Sigmoid colon (tissue), 7 donors: ENCODE results near the gene ZNF318. TPM values are rescaled to one million over a fixed set of nuclear protein-coding genes. Genes with fewer than 3 reads are reported as not detected.
"Not testable (repeated sequence)": the region's sequence is repeated elsewhere in the genome, so short reads cannot be mapped to it uniquely, and the experiment has no call there.

Experiments
- DNase-seq: peaks from one replicate; pipeline ENCODE4 v3.0.0-alpha.2; 2019
- H3K27ac ChIP-seq, 4 donors: fragments of 200-600 bp; sonication (generic); one replicate each; pipeline ENCODE4 v1.5.1; 2016 to 2019; ENCODE audit warnings: mild to moderate bottlenecking in 1 of 4
- H3K27me3 ChIP-seq, 3 donors: fragments of 200-600 bp; sonication (generic); one replicate each; pipeline ENCODE4 v1.5.1; 2019; ENCODE audit warnings: mild to moderate bottlenecking in 1 of 3
- H3K36me3 ChIP-seq, 4 donors: fragments of 200-600 bp; sonication (generic); one replicate each; pipeline ENCODE4 v1.5.1; 2016 to 2019
- H3K4me1 ChIP-seq, 4 donors: fragments of 200-600 bp; sonication (generic); one replicate each; pipeline ENCODE4 v1.5.1; 2017 to 2019
- H3K4me3 ChIP-seq, 4 donors: fragments of 200-600 bp; sonication (generic); one replicate each; pipeline ENCODE4 v1.5.1; 2017 to 2019; ENCODE audit warnings: mild to moderate bottlenecking in 2 of 4, moderate library complexity in 1 of 4
- H3K9me3 ChIP-seq, 4 donors: fragments of 200-600 bp in 3 of 4; sonication (generic) in 3 of 4; one replicate each; pipeline versions ENCODE4 v1.5.1 to v1.6.1; 2013 to 2019
- EP300 ChIP-seq, 4 donors: sonication (generic); formaldehyde crosslinking; IDR thresholded peaks; one replicate each; pipeline ENCODE4 v1.6.1; 2017; ENCODE audit warnings: antibody characterized with exemption in 4 of 4
- POLR2A ChIP-seq, 2 donors: fragments of 450-650 bp; IDR thresholded peaks; one replicate each; pipeline ENCODE4 v1.6.1; 2016; ENCODE audit warnings: antibody characterized with exemption in 2 of 2, mild to moderate bottlenecking in 2 of 2, moderate library complexity in 2 of 2
- POLR2AphosphoS5 ChIP-seq, 4 donors: sonication (generic); formaldehyde crosslinking; IDR thresholded peaks; one replicate each; pipeline ENCODE4 v1.6.1; 2017; ENCODE audit warnings: antibody characterized with exemption in 4 of 4
- WGBS, 2 donors: extraction: QIAGEN DNeasy Blood & Tissue Kit; methylation state at CpG; one replicate each; pipeline ENCODE4 v1.1.7; 2013; 5-methylcytosine and 5-hydroxymethylcytosine counted together
- intact Hi-C: fragments of 100-400 bp; cut with DNase I; formaldehyde crosslinking; loops from one replicate; pipeline ENCODE4 v1.15.1; 2023
- polyA plus RNA-seq, 3 donors: library from polyadenylated mRNA; stranded (reverse); fragments of 200-250 nt; gene quantifications; one replicate each; pipeline ENCODE4 v1.2.3, GENCODE V29; 2013
- total RNA-seq, 4 donors: library from RNA; depleted of rRNA; stranded (reverse); fragments of >200 nt; gene quantifications; one replicate each; pipeline ENCODE4 v1.1.0, GENCODE V29; 2016
- TF ChIP-seq, protein P1 (sequence below), 4 experiments: fragments of 450-650 bp in 3 of 4; fragments of 200-600 bp in 1 of 4; IDR thresholded peaks; one replicate each; pipeline ENCODE4 v1.5.1; 2016 to 2019; ENCODE audit warnings: antibody characterized with exemption in 4 of 4, mild to moderate bottlenecking in 3 of 4, moderate library complexity in 2 of 4
- donor health status: healthy with polysubstance abuse.
- donor health status: Bipolar disorder and iron deficiency.
- donor health status: healthy.

The ZNF318 gene
- total and polyA plus RNA-seq, 7 donors: 2.1 to 19.1 (median 12.7) TPM

DNA sequence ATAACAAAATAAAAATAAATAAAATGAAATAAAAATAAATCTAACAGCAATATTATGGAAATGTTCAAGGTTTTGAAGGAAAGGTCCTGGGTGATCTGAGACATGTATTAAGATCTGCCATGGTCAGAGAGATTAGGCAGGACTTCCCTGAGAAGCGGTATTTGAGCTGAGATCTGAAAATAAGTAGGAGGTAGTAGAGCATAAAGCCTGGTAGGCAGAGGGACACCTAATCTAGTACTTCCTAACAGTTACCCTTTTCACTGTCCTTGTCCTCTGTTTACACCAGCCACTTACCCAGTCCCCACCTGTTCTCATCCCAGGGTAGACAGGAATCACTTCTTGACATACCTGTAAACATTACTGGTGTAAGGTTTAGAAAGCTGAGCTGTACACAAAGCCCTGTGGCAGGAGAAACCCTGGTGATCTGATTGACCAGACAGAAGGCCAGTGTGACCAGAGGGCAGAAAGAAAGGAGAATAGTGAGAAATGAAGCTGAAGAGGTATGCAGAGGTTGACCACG, 8.3 kb upstream of the ZNF318 start:
- DNase-seq: no peak
- intact Hi-C loops: no loop called here
- no peaks in the 10 kb centered on the region for H3K4me1 ChIP-seq
- no peak overlapping the region for H3K27ac ChIP-seq
- no peaks in the 10 kb centered on the region for H3K9me3 ChIP-seq
- H3K36me3 ChIP-seq: no peaks in the 10 kb centered on the region
- H3K4me3 ChIP-seq: no peak overlapping the region
- TF ChIP-seq POLR2A (IDR thresholded peaks at IDR 0.05) (no peak), EP300 (IDR thresholded peaks at IDR 0.05) (no peak), POLR2AphosphoS5 (IDR thresholded peaks at IDR 0.05) (no peak)
- TF ChIP-seq, protein P1, sequence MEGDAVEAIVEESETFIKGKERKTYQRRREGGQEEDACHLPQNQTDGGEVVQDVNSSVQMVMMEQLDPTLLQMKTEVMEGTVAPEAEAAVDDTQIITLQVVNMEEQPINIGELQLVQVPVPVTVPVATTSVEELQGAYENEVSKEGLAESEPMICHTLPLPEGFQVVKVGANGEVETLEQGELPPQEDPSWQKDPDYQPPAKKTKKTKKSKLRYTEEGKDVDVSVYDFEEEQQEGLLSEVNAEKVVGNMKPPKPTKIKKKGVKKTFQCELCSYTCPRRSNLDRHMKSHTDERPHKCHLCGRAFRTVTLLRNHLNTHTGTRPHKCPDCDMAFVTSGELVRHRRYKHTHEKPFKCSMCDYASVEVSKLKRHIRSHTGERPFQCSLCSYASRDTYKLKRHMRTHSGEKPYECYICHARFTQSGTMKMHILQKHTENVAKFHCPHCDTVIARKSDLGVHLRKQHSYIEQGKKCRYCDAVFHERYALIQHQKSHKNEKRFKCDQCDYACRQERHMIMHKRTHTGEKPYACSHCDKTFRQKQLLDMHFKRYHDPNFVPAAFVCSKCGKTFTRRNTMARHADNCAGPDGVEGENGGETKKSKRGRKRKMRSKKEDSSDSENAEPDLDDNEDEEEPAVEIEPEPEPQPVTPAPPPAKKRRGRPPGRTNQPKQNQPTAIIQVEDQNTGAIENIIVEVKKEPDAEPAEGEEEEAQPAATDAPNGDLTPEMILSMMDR (IDR thresholded peaks at IDR 0.05): no peak
- H3K27me3 ChIP-seq: no peaks in the 10 kb centered on the region
- WGBS, 2 donors: 85 to 91% methylated on average over 2 of the region's 2 CpGs

DNA sequence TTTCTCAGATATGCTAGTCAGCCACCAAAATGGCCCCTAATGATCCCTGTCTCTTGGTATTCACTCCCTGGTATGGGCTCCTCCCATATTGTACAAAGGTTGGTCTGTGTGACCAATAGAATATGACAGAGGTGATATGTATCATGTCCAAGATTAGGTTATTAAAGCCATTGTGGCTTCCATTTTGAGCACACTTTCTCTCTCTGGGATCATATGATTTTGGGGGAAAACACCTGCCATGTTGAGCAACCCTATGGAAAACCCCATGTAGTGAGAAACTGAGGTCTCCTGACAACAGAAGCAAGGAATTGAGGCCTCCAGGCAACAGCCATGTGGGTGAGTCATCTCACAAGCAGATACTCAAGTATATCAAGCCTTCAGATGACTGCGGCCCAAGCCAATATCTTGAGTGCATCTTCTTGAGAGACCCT, 7.1 kb upstream of the ZNF318 start:
- H3K4me3 ChIP-seq: no peak overlapping the region
- no peaks in the 10 kb centered on the region for H3K27me3 ChIP-seq
- H3K9me3 ChIP-seq: no peaks in the 10 kb centered on the region
- WGBS, 2 donors: 84 to 95% methylated on average over 1 of the region's 1 CpG
- intact Hi-C loops: no loop called here
- no peak for TF ChIP-seq POLR2AphosphoS5 (IDR thresholded peaks at IDR 0.05)
- TF ChIP-seq, protein P1 (IDR thresholded peaks at IDR 0.05): no peak
- TF ChIP-seq POLR2A (IDR thresholded peaks at IDR 0.05): no peak
- TF ChIP-seq EP300 (IDR thresholded peaks at IDR 0.05): no peak
- no peak overlapping the region for H3K27ac ChIP-seq
- DNase-seq: no peak
- H3K36me3 ChIP-seq: no peaks in the 10 kb centered on the region
- H3K4me1 ChIP-seq: no peaks in the 10 kb centered on the region

DNA sequence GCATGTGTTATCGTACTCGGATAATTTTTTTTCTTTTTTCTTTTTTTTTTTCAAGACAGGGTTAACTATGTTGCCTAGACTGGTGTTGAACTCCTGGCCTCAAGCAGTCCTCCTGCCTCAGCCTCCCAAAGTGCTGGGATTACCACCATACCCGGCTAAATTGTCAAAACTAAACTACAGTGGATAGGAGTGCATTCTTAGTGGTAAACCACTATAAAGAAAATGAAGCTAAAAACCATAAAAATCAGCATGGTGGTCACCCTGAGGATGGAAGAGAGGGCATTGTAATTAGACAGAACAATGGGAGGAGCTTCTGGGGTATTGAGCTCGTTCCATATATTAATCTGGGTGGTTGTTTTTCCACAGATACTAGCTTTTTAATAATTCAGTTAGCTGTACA, 6.2 kb upstream of the ZNF318 start:
- H3K27me3 ChIP-seq: no peaks in the 10 kb centered on the region
- intact Hi-C loops: no loop called here
- H3K27ac ChIP-seq: no peak overlapping the region
- H3K4me3 ChIP-seq: no peak overlapping the region
- H3K9me3 ChIP-seq: no peaks in the 10 kb centered on the region
- no peaks in the 10 kb centered on the region for H3K4me1 ChIP-seq
- no peaks in the 10 kb centered on the region for H3K36me3 ChIP-seq
- WGBS, 2 donors: 84 to 91% methylated on average over 4 of the region's 4 CpGs
- TF ChIP-seq, protein P1 (IDR thresholded peaks at IDR 0.05): no peak
- no peak for TF ChIP-seq POLR2AphosphoS5 (IDR thresholded peaks at IDR 0.05)
- no peak for TF ChIP-seq POLR2A (IDR thresholded peaks at IDR 0.05)
- TF ChIP-seq EP300 (IDR thresholded peaks at IDR 0.05): no peak
- DNase-seq: no peak

DNA sequence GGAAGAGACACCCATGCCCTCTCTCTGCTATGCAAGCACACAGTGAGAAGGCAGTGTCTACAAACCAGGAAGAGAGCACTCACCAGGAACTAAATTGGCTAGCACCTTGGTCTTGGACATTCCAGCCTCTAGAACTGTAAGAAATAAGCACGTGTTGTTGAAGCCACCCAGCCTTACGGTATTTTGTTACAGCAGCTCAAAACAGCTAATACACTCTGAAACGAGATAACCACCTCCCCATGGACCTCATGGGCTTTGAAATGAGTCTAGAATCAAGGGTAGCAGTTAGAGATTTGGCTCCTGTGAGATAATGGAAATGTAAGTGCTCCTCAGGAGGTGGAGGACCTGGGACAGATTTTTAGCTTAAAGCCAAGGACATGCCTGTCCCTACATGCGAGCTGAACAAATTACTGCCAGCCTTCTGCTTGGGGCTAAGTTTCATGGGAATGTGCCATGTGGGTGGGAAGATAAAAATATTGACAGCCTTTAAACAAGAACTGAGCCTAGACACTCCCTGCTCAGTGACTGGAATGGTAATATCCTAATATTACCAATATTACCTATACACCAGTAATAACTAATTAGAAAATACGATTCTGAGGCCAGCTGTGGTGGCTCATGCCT, 3.9 kb upstream of the ZNF318 start:
- H3K27me3 ChIP-seq: no peaks in the 10 kb centered on the region
- H3K4me1 ChIP-seq: peaks cover 0 to 9% (median 4%) of the 10 kb centered on the region in 4 donors
- 84 to 89% methylated on average over 5 of the region's 5 CpGs for WGBS, 2 donors
- intact Hi-C loops: no loop called here
- H3K9me3 ChIP-seq: no peaks in the 10 kb centered on the region
- no peak overlapping the region for H3K27ac ChIP-seq
- TF ChIP-seq POLR2A (IDR thresholded peaks at IDR 0.05): no peak
- TF ChIP-seq, protein P1 (IDR thresholded peaks at IDR 0.05): no peak
- TF ChIP-seq EP300 (IDR thresholded peaks at IDR 0.05): no peak
- TF ChIP-seq POLR2AphosphoS5 (IDR thresholded peaks at IDR 0.05): no peak
- H3K4me3 ChIP-seq: no peak overlapping the region
- DNase-seq: no peak
- no peaks in the 10 kb centered on the region for H3K36me3 ChIP-seq

DNA sequence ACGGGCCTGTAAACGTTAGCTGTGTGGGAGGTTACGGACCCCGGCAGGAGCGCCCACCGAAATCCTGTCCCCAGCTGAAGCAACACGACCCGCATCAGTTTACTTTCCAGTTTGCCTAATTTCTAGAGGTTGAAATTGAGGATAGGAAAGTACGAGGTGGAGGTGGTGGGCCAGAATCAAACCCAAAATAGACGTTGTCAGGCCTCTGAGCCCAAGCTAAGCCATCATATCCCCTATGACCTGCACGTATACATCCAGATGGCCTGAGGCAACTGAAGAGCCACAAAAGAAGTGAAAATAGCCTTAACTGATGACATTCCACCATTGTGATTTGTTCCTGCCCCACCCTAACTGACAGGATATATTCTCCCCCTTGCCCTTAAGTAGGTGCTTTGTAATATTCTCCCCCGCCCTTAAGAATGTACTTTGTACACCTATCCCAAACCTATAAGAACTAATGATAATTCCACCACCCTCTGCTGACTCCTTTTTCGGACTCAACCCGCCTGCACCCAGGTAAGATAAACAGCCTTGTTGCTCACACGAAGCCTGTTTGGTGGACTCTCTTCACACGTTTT, 645 bp upstream of the ZNF318 start:
- H3K36me3 ChIP-seq, H3K9me3 ChIP-seq, H3K27me3 ChIP-seq, DNase-seq, intact Hi-C loops: not testable (repeated sequence)
- Histone ChIP-seq H3K27ac (peak overlapping the region; percentile 84 to 95 (median 92)), H3K4me3 (peak overlapping the region; percentile 15 to 94 (median 87)), H3K4me1 (peaks cover 0 to 33% (median 23%) of the 10 kb centered on the region in 4 donors)
- 45 to 50% methylated on average over 16 of the region's 16 CpGs for WGBS, 2 donors
